Measurements from ENCODE around the gene CHST8. TPM values are rescaled to one million over a fixed set of nuclear protein-coding genes. Genes with fewer than 3 reads are reported as not detected.

Gene CHST8
- total RNA-seq, 2 experiments from 2014 or later, result not detected

DNA sequence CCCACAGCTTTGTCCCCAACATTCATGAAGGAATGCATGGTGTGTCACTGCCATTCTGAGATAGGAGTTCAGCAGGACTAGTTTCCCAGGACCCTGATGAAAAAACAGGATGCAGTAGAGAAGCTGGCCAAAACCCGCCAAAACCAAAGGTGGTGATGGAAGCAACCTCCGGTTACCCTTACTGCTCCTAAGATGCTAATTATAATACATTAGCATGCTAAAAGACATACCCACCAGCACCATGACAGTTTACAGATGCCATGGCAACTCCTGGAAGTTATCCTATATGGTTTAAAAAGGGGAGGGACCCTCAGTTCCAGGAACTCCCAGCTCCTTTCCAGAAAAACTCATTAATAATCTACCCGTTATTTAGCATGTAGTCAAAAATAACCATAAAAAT, 115.0 kb downstream of the CHST8 start:
- Mint-ChIP-seq H3K9me3 (no peaks in the 10 kb centered on the region), H3K4me1 (ENCODE audit: low read depth) (no peaks in the 10 kb centered on the region), H3K36me3 (ENCODE audit: low read depth) (no peaks in the 10 kb centered on the region), H3K27me3 (peaks cover 4% of the 10 kb centered on the region), H3K27ac (no peak overlapping the region), H3K4me3 (no peak overlapping the region)
- CTCF ChIA-PET, result no interaction called here
- intact Hi-C loops (cut with DNase I, micrococcal nuclease), result no loop called here
- Histone ChIP-seq H3K4me3 (ENCODE audit: low read length) (no peak overlapping the region), H3K27ac (ENCODE audit: low read depth in 1 of 2, low read length in 2 of 2) (no peak overlapping the region), H3K4me1 (ENCODE audit: insufficient read depth, low read length) (no peaks in the 10 kb centered on the region), H3K36me3 (ENCODE audit: insufficient read depth, low read length) (no peaks in the 10 kb centered on the region), H3K9me3 (ENCODE audit: control insufficient read depth in 1 of 2, insufficient read depth in 1 of 2, low read length in 2 of 2) (peaks cover 0 to 25% of the 10 kb centered on the region in 2 experiments), H3K27me3 (ENCODE audit: control insufficient read depth in 1 of 2, insufficient read depth in 2 of 2, low read length in 2 of 2) (peaks cover 0 to 3% of the 10 kb centered on the region in 2 experiments)
- no peak for DNase-seq
- TF ChIP-seq, protein P1, sequence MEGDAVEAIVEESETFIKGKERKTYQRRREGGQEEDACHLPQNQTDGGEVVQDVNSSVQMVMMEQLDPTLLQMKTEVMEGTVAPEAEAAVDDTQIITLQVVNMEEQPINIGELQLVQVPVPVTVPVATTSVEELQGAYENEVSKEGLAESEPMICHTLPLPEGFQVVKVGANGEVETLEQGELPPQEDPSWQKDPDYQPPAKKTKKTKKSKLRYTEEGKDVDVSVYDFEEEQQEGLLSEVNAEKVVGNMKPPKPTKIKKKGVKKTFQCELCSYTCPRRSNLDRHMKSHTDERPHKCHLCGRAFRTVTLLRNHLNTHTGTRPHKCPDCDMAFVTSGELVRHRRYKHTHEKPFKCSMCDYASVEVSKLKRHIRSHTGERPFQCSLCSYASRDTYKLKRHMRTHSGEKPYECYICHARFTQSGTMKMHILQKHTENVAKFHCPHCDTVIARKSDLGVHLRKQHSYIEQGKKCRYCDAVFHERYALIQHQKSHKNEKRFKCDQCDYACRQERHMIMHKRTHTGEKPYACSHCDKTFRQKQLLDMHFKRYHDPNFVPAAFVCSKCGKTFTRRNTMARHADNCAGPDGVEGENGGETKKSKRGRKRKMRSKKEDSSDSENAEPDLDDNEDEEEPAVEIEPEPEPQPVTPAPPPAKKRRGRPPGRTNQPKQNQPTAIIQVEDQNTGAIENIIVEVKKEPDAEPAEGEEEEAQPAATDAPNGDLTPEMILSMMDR (IDR thresholded peaks at IDR 0.05), result no peak
- POLR2A ChIA-PET, result no interaction called here
- ATAC-seq (ENCODE audit: poor library complexity), result no peak

DNA sequence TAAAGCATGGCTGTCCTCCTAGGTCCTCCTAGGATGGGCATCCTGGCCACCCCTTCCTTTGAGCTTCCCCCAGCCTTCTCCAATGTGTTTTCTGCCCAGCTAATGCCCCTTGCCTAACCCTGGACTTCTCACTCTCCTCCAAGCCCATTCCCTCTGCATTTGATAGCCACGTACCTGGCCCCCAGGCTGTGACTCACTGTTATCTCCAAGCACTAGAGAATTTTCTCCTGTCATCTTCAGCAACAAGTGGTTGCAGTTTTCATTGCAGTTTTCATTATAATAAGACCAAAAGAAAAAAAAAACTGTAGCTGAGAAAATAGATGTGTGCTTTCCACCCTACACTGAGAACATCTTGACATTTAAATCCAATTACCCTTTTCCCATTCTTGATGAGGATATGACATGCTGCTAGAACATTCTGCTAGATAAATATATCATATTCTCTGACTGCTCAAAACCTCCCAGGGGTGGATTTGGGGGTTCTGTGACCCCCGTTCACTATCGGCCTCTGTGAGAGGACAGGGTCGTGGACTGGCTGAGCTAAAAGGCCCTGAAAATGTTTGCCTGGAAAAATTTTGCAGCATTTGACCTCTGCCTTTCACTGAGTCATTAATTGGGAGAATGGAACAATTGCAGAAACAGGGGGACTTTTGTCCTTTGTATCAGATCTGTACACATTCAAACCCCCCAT, 116.1 kb downstream of the CHST8 start:
- Histone ChIP-seq H3K9me3 (ENCODE audit: control insufficient read depth in 1 of 2, insufficient read depth in 1 of 2, low read length in 2 of 2) (peaks cover 0 to 16% of the 10 kb centered on the region in 2 experiments), H3K36me3 (ENCODE audit: insufficient read depth, low read length) (no peaks in the 10 kb centered on the region), H3K4me1 (ENCODE audit: insufficient read depth, low read length) (no peaks in the 10 kb centered on the region), H3K27me3 (ENCODE audit: control insufficient read depth in 1 of 2, insufficient read depth in 2 of 2, low read length in 2 of 2) (peaks cover 0 to 3% of the 10 kb centered on the region in 2 experiments), H3K27ac (ENCODE audit: low read depth in 1 of 2, low read length in 2 of 2) (no peak overlapping the region), H3K4me3 (ENCODE audit: low read length) (no peak overlapping the region)
- Mint-ChIP-seq H3K4me1 (ENCODE audit: low read depth) (no peaks in the 10 kb centered on the region), H3K9me3 (peaks cover 4% of the 10 kb centered on the region), H3K27me3 (peaks cover 12% of the 10 kb centered on the region), H3K27ac (no peak overlapping the region), H3K36me3 (ENCODE audit: low read depth) (no peaks in the 10 kb centered on the region), H3K4me3 (no peak overlapping the region)
- ChIA-PET POLR2A (no interaction called here), CTCF (no interaction called here)
- intact Hi-C loops (cut with DNase I, micrococcal nuclease), result no loop called here
- ATAC-seq (ENCODE audit: poor library complexity) (no peak), DNase-seq (no peak)
- TF ChIP-seq, protein P1 (IDR thresholded peaks at IDR 0.05), result no peak

DNA sequence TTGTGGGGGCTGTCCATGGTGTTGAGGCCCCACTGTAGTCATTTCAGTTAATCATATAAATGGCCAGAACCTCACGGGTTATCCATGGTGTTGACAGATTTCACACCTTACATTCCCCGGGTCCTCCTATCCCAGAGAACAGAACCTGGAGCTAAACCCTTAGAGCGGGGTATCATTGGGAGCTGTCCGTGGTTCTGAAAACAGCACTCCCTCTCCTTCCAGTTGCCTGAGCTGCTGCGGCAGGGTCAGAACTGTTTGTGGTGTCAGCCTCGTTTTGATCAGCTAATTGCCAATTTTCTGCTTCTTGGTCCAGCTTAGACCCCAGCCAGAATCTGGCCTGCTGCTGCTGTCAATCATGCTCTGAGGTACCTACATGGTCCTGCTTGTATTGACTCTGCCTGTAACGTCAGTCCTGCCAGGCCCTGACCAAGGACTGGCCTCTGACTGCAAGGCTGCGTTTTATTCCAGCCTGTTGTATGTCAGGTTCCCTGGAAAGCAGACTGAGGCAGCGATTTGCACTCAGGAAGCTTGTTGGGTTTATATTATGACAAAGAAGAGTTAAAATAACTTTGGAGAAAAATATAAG, 119.2 kb downstream of the CHST8 start:
- H3K36me3 Mint-ChIP-seq (ENCODE audit: low read depth), result no peaks in the 10 kb centered on the region

More for the DNA sequence above, 119.2 kb downstream of the CHST8 start:
- TF ChIP-seq, protein P1 (IDR thresholded peaks at IDR 0.05), result no peak
- no peak for ATAC-seq (ENCODE audit: poor library complexity)
- Histone ChIP-seq H3K27ac (ENCODE audit: low read depth in 1 of 2, low read length in 2 of 2) (no peak overlapping the region), H3K4me3 (ENCODE audit: low read length) (no peak overlapping the region), H3K4me1 (ENCODE audit: insufficient read depth, low read length) (no peaks in the 10 kb centered on the region), H3K9me3 (ENCODE audit: control insufficient read depth in 1 of 2, insufficient read depth in 1 of 2, low read length in 2 of 2) (no peaks in the 10 kb centered on the region), H3K27me3 (ENCODE audit: control insufficient read depth in 1 of 2, insufficient read depth in 2 of 2, low read length in 2 of 2) (peaks cover 0 to 4% of the 10 kb centered on the region in 2 experiments), H3K36me3 (ENCODE audit: insufficient read depth, low read length) (no peaks in the 10 kb centered on the region)
- Mint-ChIP-seq H3K9me3 (peaks cover 4% of the 10 kb centered on the region), H3K4me3 (no peak overlapping the region), H3K27me3 (peaks cover 14% of the 10 kb centered on the region), H3K27ac (no peak overlapping the region), H3K4me1 (ENCODE audit: low read depth) (no peaks in the 10 kb centered on the region)
- ChIA-PET POLR2A (no interaction called here), CTCF (interaction anchor here (0.6 kb wide), 1 partner anchor 37 kb away, joined by 3 read pairs; no protein-coding TSS in a partner anchor)
- intact Hi-C loops (cut with DNase I, micrococcal nuclease), result no loop called here
- DNase-seq, result peak in 6 of 14 experiments; percentile 2 to 40 (median 13)

Data from CD4-positive, alpha-beta T cell (primary cell).